CD4-positive, alpha-beta memory T cell (primary cell): ENCODE measurements around the gene MICAL2. TPM values are rescaled to one million over a fixed set of nuclear protein-coding genes. Genes with fewer than 3 reads are reported as not detected.

Experiments used
- CTCF ChIA-PET: fragments of 350-600 bp; sonication (Branson Sonifier 250); formaldehyde crosslinking; loops from one replicate; lab custom pipeline; 2021; ENCODE audit warnings: inconsistent platforms; ENCODE audit not compliant: partially characterized antibody; lab: Charles Lee
- POLR2A ChIA-PET: fragments of 350-600 bp; sonication (Branson Sonifier 250); formaldehyde crosslinking; loops from one replicate; lab custom pipeline; 2021; ENCODE audit not compliant: partially characterized antibody; lab: Charles Lee
- DNase-seq, 5 donors: peaks; one replicate each; pipeline versions ENCODE4 v3.0.0 to v3.0.0-alpha.2; 2020 to 2022; ENCODE audit warnings: mixed read lengths in 1 of 5
- H3K27ac ChIP-seq: one replicate; pipeline ENCODE4 v1.7.0; 2013; ENCODE audit warnings: low read depth, low read length
- H3K27me3 ChIP-seq: 2 replicates; pipeline ENCODE4 v1.7.0; 2013; ENCODE audit warnings: mild to moderate bottlenecking, low read length, moderate library complexity; ENCODE audit not compliant: insufficient read depth
- H3K36me3 ChIP-seq: 2 replicates; pipeline ENCODE4 v1.7.0; 2013; ENCODE audit warnings: mild to moderate bottlenecking, low read length, moderate library complexity; ENCODE audit not compliant: insufficient read depth
- H3K4me1 ChIP-seq: 2 replicates; pipeline ENCODE4 v1.7.0; 2013; ENCODE audit warnings: mild to moderate bottlenecking, low read length, moderate library complexity; ENCODE audit not compliant: insufficient read depth
- H3K4me3 ChIP-seq, 2 donors: one replicate each; pipeline ENCODE4 v1.7.0; 2013; ENCODE audit warnings: low read length in 2 of 2, mild to moderate bottlenecking in 1 of 2
- H3K9me3 ChIP-seq, 2 donors: one replicate each; pipeline ENCODE4 v1.7.0; 2013; ENCODE audit warnings: low read length in 2 of 2, control low read depth in 1 of 2; ENCODE audit not compliant: control insufficient read depth in 1 of 2
- H3K27ac Mint-ChIP-seq, 7 donors: one replicate each; pipeline ENCODE4 v1.8.0; 2020 to 2021; ENCODE audit warnings: mixed read lengths in 7 of 7, mild to moderate bottlenecking in 6 of 7, inconsistent platforms in 3 of 7, moderate library complexity in 3 of 7
- H3K27me3 Mint-ChIP-seq, 2 donors: one replicate each; pipeline ENCODE4 v1.8.0; 2020 to 2021; ENCODE audit warnings: mixed read lengths in 2 of 2
- H3K36me3 Mint-ChIP-seq, 2 donors: one replicate each; pipeline ENCODE4 v1.8.0; 2020 to 2021; ENCODE audit warnings: mixed read lengths in 2 of 2, inconsistent platforms in 1 of 2, mild to moderate bottlenecking in 1 of 2
- H3K4me1 Mint-ChIP-seq, 4 donors: one replicate each; pipeline ENCODE4 v1.8.0; 2020 to 2021; ENCODE audit warnings: mixed read lengths in 4 of 4, mild to moderate bottlenecking in 1 of 4
- H3K4me3 Mint-ChIP-seq, 8 donors: one replicate each; pipeline ENCODE4 v1.8.0; 2020 to 2021; ENCODE audit warnings: mixed read lengths in 8 of 8, mild to moderate bottlenecking in 7 of 8, moderate library complexity in 6 of 8, inconsistent platforms in 3 of 8
- H3K9me3 Mint-ChIP-seq, 8 donors: one replicate each; pipeline ENCODE4 v1.8.0; 2020 to 2021; ENCODE audit warnings: mixed read lengths in 8 of 8, mild to moderate bottlenecking in 5 of 8, inconsistent platforms in 3 of 8, moderate library complexity in 1 of 8
- intact Hi-C: fragments of 100-400 bp; cut with micrococcal nuclease; formaldehyde crosslinking; loops from one replicate; pipeline ENCODE4 v1.15.1; 2023
- polyA plus RNA-seq, 2 donors: library from polyadenylated mRNA; unstranded; fragments of 300-500 nt; fragmentation: Illumina TruSeq; gene quantifications; one replicate each; pipeline ENCODE4 v1.2.3, GENCODE V29; 2021
- total RNA-seq, 2 experiments: library from RNA; stranded (reverse); gene quantifications; one replicate each; pipeline ENCODE4 v1.2.3, GENCODE V29; 2021

MICAL2 gene, protein sequence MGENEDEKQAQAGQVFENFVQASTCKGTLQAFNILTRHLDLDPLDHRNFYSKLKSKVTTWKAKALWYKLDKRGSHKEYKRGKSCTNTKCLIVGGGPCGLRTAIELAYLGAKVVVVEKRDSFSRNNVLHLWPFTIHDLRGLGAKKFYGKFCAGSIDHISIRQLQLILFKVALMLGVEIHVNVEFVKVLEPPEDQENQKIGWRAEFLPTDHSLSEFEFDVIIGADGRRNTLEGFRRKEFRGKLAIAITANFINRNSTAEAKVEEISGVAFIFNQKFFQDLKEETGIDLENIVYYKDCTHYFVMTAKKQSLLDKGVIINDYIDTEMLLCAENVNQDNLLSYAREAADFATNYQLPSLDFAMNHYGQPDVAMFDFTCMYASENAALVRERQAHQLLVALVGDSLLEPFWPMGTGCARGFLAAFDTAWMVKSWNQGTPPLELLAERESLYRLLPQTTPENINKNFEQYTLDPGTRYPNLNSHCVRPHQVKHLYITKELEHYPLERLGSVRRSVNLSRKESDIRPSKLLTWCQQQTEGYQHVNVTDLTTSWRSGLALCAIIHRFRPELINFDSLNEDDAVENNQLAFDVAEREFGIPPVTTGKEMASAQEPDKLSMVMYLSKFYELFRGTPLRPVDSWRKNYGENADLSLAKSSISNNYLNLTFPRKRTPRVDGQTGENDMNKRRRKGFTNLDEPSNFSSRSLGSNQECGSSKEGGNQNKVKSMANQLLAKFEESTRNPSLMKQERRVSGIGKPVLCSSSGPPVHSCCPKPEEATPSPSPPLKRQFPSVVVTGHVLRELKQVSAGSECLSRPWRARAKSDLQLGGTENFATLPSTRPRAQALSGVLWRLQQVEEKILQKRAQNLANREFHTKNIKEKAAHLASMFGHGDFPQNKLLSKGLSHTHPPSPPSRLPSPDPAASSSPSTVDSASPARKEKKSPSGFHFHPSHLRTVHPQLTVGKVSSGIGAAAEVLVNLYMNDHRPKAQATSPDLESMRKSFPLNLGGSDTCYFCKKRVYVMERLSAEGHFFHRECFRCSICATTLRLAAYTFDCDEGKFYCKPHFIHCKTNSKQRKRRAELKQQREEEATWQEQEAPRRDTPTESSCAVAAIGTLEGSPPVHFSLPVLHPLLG
- total RNA-seq (10 to 100 TPM; 33.3 to 38.8 TPM), polyA plus RNA-seq (10 to 100 TPM; 10.9 to 23.1 TPM)

DNA sequence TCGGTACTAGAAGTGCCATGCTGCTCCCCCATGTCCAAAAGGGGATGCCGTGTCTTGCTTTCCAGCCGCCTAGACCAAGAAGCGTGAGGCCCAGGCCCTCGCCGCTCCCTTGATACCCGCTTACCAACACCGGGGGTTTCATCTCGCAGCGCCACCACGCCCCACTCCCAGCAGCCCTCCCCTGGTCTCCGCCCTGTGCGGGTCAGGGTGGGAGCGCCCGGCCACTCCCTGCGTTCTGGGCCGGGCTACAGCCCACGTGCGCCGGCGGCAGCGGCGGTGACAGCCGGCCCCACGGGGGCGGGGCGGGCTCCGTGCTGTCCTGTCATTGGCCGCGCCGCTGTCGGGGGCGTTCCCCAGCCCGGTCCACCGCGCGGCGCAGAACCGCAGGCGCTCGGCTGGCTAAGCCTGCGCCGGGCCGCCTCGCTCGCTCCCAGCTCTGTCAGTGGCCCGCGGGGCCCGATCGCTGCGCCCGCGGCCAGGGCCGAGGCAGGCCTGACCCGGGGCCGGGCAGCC is at the start of gene MICAL2:
Gene MICAL2 (plus strand): TSS at position 390 of the 513 bp plus-strand sequence. CDS start 51,566 bp downstream, outside the sequence.
- Histone ChIP-seq H3K4me3 (peak within 1 kb of the TSS; percentile 60 to 61), H3K4me1 (peaks cover 43% of the 10 kb centered on the region), H3K27me3 (no peaks in the 10 kb centered on the region), H3K9me3 (no peaks in the 10 kb centered on the region), H3K36me3 (no peaks in the 10 kb centered on the region), H3K27ac (peak within 1 kb of the TSS; percentile 32)
- H3K4me3 Mint-ChIP-seq = peak within 1 kb of the TSS; percentile 82 to 90 (median 85)
- H3K9me3 Mint-ChIP-seq = no peaks in the 10 kb centered on the region
- no peaks in the 10 kb centered on the region for H3K27me3 Mint-ChIP-seq
- DNase-seq = peak; percentile 82 to 86 (median 84)
- peak within 1 kb of the TSS; percentile 63 to 92 (median 82) for H3K27ac Mint-ChIP-seq
- peaks cover 0 to 4% of the 10 kb centered on the region in 2 donors for H3K36me3 Mint-ChIP-seq
- POLR2A ChIA-PET = interaction anchor here (1.0 to 2.7 kb wide), 8 partner anchors 8 to 126 kb away, joined by 3 to 18 read pairs (median 5); no protein-coding TSS in a partner anchor
- intact Hi-C loops = loop anchor here (1.0 to 5.0 kb wide), 4 partner anchors 23 to 126 kb away; no protein-coding TSS in a partner anchor
- peaks cover 17 to 34% (median 23%) of the 10 kb centered on the region in 4 donors for H3K4me1 Mint-ChIP-seq
- CTCF ChIA-PET = interaction anchor here (1.0 to 2.7 kb wide), 4 partner anchors 57 to 126 kb away, joined by 3 to 17 read pairs (median 3); no protein-coding TSS in a partner anchor

- Mint-ChIP-seq H3K36me3 (no peaks in the 10 kb centered on the region), H3K27me3 (peaks cover 0 to 2% of the 10 kb centered on the region in 2 donors), H3K4me1 (peaks cover 0 to 5% (median 1%) of the 10 kb centered on the region in 4 donors), H3K9me3 (peaks cover 0 to 6% (median 0%) of the 10 kb centered on the region in 8 donors), H3K4me3 (peak overlapping the region in 1 of 8 donors; percentile 46), H3K27ac (peak overlapping the region in 1 of 7 donors; percentile 42)
- H3K4me3 ChIP-seq = no peak overlapping the region
- no peak overlapping the region for H3K27ac ChIP-seq
- DNase-seq = no peak
- H3K27me3 ChIP-seq = no peaks in the 10 kb centered on the region
- ChIA-PET CTCF (interaction anchor here (1.0 to 4.1 kb wide), 5 partner anchors 11 to 227 kb away, joined by 3 to 19 read pairs (median 5); no protein-coding TSS in a partner anchor), POLR2A (no interaction called here)
- H3K4me1 ChIP-seq = no peaks in the 10 kb centered on the region
- no peaks in the 10 kb centered on the region for H3K36me3 ChIP-seq
- H3K9me3 ChIP-seq = no peaks in the 10 kb centered on the region
- intact Hi-C loops = no loop called here
These were observed 48.4 kb upstream of the MICAL2 start for GRCh38 chr11:12061851-12062560.

DNA sequence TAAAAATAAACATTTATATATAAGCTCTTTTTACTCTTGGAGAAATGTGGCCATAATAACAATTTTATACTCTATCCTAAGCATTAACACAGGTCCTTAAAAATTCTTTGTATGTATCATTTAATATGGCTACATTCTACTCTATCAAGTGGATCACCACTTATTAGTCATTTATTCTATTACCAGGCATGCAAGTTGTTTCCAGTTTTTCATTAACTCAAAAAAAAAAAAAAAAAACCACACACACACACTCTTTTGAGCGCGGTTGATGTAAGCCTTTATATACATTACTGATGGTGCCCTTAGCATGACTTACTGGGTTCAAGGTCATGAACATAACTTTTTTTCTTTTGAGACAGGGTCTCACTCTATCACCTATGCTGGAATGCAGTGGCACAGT is 47.1 kb upstream of the MICAL2 start:
- CTCF ChIA-PET = interaction anchor here (0.6 to 4.1 kb wide), 6 partner anchors 16 to 225 kb away, joined by 3 to 19 read pairs (median 6); no protein-coding TSS in a partner anchor
- no peaks in the 10 kb centered on the region for H3K4me1 ChIP-seq

DNA sequence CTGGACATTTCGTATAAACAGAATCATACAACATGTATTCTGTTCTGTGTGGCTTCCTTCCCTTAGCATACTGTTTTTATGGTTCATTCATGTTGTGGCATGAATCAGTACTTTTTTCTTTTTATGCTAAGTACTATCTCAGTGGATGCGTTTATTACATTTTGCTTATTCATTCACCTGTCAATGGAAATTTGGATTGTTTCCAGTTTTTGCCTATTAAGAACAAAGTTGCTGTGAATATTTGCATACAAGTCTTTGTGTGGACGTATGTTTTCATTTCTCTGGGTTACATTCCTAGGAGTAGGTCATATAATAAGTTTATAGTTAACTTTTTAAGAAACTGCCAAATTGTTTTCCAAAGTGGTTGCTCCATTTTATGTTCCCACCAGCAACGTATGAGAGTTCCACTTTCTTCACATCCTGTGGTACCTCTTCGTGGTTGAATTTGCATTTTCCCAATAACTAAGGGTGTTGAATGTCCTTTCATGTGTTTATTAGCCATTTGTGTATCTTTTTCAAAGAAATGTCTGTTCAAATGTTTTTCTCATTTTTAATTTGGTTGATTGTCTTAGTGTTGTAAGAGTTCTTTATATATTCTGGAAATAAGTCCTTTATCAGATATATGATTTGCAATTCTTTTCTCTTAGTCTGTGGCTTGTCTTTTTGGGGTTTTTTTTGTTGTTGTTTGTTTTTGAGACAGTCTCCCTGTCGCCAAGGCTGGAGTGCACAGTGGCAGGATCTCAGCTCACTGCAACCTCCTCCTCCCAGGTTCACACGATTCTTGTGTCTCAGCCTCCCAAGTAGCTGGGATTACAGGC is 46.0 kb upstream of the MICAL2 start:
- Mint-ChIP-seq H3K27ac (no peak overlapping the region), H3K4me1 (peaks cover 0 to 5% (median 1%) of the 10 kb centered on the region in 4 donors), H3K9me3 (peaks cover 0 to 3% (median 0%) of the 10 kb centered on the region in 8 donors), H3K27me3 (peaks cover 0 to 6% of the 10 kb centered on the region in 2 donors), H3K36me3 (no peaks in the 10 kb centered on the region), H3K4me3 (no peak overlapping the region)
- Histone ChIP-seq H3K27me3 (no peaks in the 10 kb centered on the region), H3K27ac (no peak overlapping the region), H3K4me3 (no peak overlapping the region), H3K4me1 (no peaks in the 10 kb centered on the region), H3K36me3 (no peaks in the 10 kb centered on the region), H3K9me3 (no peaks in the 10 kb centered on the region)
- POLR2A ChIA-PET = no interaction called here
- intact Hi-C loops = no loop called here
- no peak for DNase-seq
- CTCF ChIA-PET = interaction anchor here (1.0 to 1.4 kb wide), 3 partner anchors 20 to 218 kb away, joined by 3 to 9 read pairs (median 6); no protein-coding TSS in a partner anchor

More for the DNA sequence above, 47.1 kb upstream of the MICAL2 start:
- Histone ChIP-seq H3K27ac (no peak overlapping the region), H3K36me3 (no peaks in the 10 kb centered on the region), H3K4me3 (no peak overlapping the region), H3K27me3 (no peaks in the 10 kb centered on the region), H3K9me3 (no peaks in the 10 kb centered on the region)
- DNase-seq = no peak
- Mint-ChIP-seq H3K27ac (no peak overlapping the region), H3K4me3 (no peak overlapping the region), H3K27me3 (peaks cover 0 to 6% of the 10 kb centered on the region in 2 donors), H3K9me3 (peaks cover 0 to 3% (median 0%) of the 10 kb centered on the region in 8 donors), H3K4me1 (peaks cover 0 to 5% (median 1%) of the 10 kb centered on the region in 4 donors), H3K36me3 (no peaks in the 10 kb centered on the region)
- POLR2A ChIA-PET = no interaction called here
- intact Hi-C loops = no loop called here

GRCh38 chr11:12064954-12065280 is 45.5 kb upstream of the MICAL2 start:
- Histone ChIP-seq H3K27ac (no peak overlapping the region), H3K27me3 (no peaks in the 10 kb centered on the region), H3K4me1 (no peaks in the 10 kb centered on the region), H3K36me3 (no peaks in the 10 kb centered on the region), H3K4me3 (no peak overlapping the region), H3K9me3 (no peaks in the 10 kb centered on the region)
- H3K9me3 Mint-ChIP-seq = peaks cover 0 to 4% (median 0%) of the 10 kb centered on the region in 8 donors
- DNase-seq = no peak
- no peaks in the 10 kb centered on the region for H3K36me3 Mint-ChIP-seq
- peaks cover 0 to 6% of the 10 kb centered on the region in 2 donors for H3K27me3 Mint-ChIP-seq
- peaks cover 0 to 5% (median 1%) of the 10 kb centered on the region in 4 donors for H3K4me1 Mint-ChIP-seq
- CTCF ChIA-PET = interaction anchor here (1.0 to 1.3 kb wide), 3 partner anchors 21 to 217 kb away, joined by 3 to 6 read pairs (median 3); no protein-coding TSS in a partner anchor
- POLR2A ChIA-PET = no interaction called here
- no peak overlapping the region for H3K4me3 Mint-ChIP-seq
- no peak overlapping the region for H3K27ac Mint-ChIP-seq
- intact Hi-C loops = no loop called here
